ENCODE measurements around the gene ADAMTS17. TPM values are rescaled to one million over a fixed set of nuclear protein-coding genes. Genes with fewer than 3 reads are reported as not detected.
"Not testable (repeated sequence)": the region's sequence is repeated elsewhere in the genome, so short reads cannot be mapped to it uniquely, and the experiment has no call there.

Gene ADAMTS17
- total RNA-seq, 1 experiment from 2014 or later: 1.6 TPM

- POLR2A ChIA-PET: no interaction called here
- no TSS peak for BruUV-seq (replicated peaks)
- Histone ChIP-seq H3K4me1 (ENCODE audit: control insufficient read depth, insufficient read depth, low read length) (no peaks in the 10 kb centered on the region), H3K36me3 (ENCODE audit: control insufficient read depth, insufficient read depth, low read length) (no peaks in the 10 kb centered on the region), H3K4me3 (ENCODE audit: low read depth in 2 of 2, low read length in 2 of 2) (no peak overlapping the region), H3K9me3 (ENCODE audit: control insufficient read depth, insufficient read depth, low read depth, low read length) (no peaks in the 10 kb centered on the region), H3K27me3 (ENCODE audit: control insufficient read depth, insufficient read depth, low read length) (no peaks in the 10 kb centered on the region), H3K27ac (ENCODE audit: low read length) (no peak overlapping the region)
- no peak for ATAC-seq
- intact Hi-C loops (cut with micrococcal nuclease; ENCODE audit: unreplicated experiment) (no loop called here), in situ Hi-C loops (cut with HindIII; ENCODE audit: low pct_unique_long_range_greater_than_20kb, low sequenced_read_pairs) (no loop called here)
- TF ChIP-seq POLR2AphosphoS5 (IDR thresholded peaks at IDR 0.05; ENCODE audit: low read depth, low read length) (no peak), SIN3A (IDR thresholded peaks at IDR 0.05; ENCODE audit: borderline replicate concordance, insufficient read depth, low read depth, low read length) (no peak), TCF7L2 (IDR thresholded peaks at IDR 0.05; ENCODE audit: low read depth, low read length) (no peak)
- TF ChIP-seq, protein P1, sequence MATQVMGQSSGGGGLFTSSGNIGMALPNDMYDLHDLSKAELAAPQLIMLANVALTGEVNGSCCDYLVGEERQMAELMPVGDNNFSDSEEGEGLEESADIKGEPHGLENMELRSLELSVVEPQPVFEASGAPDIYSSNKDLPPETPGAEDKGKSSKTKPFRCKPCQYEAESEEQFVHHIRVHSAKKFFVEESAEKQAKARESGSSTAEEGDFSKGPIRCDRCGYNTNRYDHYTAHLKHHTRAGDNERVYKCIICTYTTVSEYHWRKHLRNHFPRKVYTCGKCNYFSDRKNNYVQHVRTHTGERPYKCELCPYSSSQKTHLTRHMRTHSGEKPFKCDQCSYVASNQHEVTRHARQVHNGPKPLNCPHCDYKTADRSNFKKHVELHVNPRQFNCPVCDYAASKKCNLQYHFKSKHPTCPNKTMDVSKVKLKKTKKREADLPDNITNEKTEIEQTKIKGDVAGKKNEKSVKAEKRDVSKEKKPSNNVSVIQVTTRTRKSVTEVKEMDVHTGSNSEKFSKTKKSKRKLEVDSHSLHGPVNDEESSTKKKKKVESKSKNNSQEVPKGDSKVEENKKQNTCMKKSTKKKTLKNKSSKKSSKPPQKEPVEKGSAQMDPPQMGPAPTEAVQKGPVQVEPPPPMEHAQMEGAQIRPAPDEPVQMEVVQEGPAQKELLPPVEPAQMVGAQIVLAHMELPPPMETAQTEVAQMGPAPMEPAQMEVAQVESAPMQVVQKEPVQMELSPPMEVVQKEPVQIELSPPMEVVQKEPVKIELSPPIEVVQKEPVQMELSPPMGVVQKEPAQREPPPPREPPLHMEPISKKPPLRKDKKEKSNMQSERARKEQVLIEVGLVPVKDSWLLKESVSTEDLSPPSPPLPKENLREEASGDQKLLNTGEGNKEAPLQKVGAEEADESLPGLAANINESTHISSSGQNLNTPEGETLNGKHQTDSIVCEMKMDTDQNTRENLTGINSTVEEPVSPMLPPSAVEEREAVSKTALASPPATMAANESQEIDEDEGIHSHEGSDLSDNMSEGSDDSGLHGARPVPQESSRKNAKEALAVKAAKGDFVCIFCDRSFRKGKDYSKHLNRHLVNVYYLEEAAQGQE (IDR thresholded peaks at IDR 0.05; ENCODE audit: insufficient read depth in 1 of 2, low read depth in 2 of 2, low read length in 1 of 2): no peak
- TF ChIP-seq, protein P2, sequence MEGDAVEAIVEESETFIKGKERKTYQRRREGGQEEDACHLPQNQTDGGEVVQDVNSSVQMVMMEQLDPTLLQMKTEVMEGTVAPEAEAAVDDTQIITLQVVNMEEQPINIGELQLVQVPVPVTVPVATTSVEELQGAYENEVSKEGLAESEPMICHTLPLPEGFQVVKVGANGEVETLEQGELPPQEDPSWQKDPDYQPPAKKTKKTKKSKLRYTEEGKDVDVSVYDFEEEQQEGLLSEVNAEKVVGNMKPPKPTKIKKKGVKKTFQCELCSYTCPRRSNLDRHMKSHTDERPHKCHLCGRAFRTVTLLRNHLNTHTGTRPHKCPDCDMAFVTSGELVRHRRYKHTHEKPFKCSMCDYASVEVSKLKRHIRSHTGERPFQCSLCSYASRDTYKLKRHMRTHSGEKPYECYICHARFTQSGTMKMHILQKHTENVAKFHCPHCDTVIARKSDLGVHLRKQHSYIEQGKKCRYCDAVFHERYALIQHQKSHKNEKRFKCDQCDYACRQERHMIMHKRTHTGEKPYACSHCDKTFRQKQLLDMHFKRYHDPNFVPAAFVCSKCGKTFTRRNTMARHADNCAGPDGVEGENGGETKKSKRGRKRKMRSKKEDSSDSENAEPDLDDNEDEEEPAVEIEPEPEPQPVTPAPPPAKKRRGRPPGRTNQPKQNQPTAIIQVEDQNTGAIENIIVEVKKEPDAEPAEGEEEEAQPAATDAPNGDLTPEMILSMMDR (IDR thresholded peaks at IDR 0.05): no peak
- CTCF ChIA-PET: no interaction called here
- no peak for DNase-seq (ENCODE audit: low read depth, low spot score)
Observed at GRCh38 chr15:100075229-100075628, 266.5 kb downstream of the ADAMTS17 start.

- no peaks in the 10 kb centered on the region for H3K4me1 ChIP-seq (ENCODE audit: control insufficient read depth, insufficient read depth, low read length)
- CTCF ChIA-PET: no interaction called here
- no TSS peak for BruUV-seq (replicated peaks)
- no peak overlapping the region for H3K27ac ChIP-seq (ENCODE audit: low read length)
- ATAC-seq (no peak), DNase-seq (ENCODE audit: low read depth, low spot score) (no peak)
- no peaks in the 10 kb centered on the region for H3K27me3 ChIP-seq (ENCODE audit: control insufficient read depth, insufficient read depth, low read length)
- intact Hi-C loops (cut with micrococcal nuclease; ENCODE audit: unreplicated experiment) (no loop called here), in situ Hi-C loops (cut with HindIII; ENCODE audit: low pct_unique_long_range_greater_than_20kb, low sequenced_read_pairs) (no loop called here)
- no peaks in the 10 kb centered on the region for H3K36me3 ChIP-seq (ENCODE audit: control insufficient read depth, insufficient read depth, low read length)
- H3K9me3 ChIP-seq (ENCODE audit: control insufficient read depth, insufficient read depth, low read depth, low read length): no peaks in the 10 kb centered on the region
- POLR2A ChIA-PET: no interaction called here
- TF ChIP-seq, protein P1 (IDR thresholded peaks at IDR 0.05; ENCODE audit: insufficient read depth in 1 of 2, low read depth in 2 of 2, low read length in 1 of 2): no peak
- TF ChIP-seq SIN3A (IDR thresholded peaks at IDR 0.05; ENCODE audit: borderline replicate concordance, insufficient read depth, low read depth, low read length): no peak
- TF ChIP-seq TCF7L2 (IDR thresholded peaks at IDR 0.05; ENCODE audit: low read depth, low read length): no peak
- TF ChIP-seq POLR2AphosphoS5 (IDR thresholded peaks at IDR 0.05; ENCODE audit: low read depth, low read length): no peak
- TF ChIP-seq, protein P2 (IDR thresholded peaks at IDR 0.05): no peak
- H3K4me3 ChIP-seq (ENCODE audit: low read depth in 2 of 2, low read length in 2 of 2): no peak overlapping the region
Observed at GRCh38 chr15:100073982-100074381, 267.8 kb downstream of the ADAMTS17 start.

DNA sequence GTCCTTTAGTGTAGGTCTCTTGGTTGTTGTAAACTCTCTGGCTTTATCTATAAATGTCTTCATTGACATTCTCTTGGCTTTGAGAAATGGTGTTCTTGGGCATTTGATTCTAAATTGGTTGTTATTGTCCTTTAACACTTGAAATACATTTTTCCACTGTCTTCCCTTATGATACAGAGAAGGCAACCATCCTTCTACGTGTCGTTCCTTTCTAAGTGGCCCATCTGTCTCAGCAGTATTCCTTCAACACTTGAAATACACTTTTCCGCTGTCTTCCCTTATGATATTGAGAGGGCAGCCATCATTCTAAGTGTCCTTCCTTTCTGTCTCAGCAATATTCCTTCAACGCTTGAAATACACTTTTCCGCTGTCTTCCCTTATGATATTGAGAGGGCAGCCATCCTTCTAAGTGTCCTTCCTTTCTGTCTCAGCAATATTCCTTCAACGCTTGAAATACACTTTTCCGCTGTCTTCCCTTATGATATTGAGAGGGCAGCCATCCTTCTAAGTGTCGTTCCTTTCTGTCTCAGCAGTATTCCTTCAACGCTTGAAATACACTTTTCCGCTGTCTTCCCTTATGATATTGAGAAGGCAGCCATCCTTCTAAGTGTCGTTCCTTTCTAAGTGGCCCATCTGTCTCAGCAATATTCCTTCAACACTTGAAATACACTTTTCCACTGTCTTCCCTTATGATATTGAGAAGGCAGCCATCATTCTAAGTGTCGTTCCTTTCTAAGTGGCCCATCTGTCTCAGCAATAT lies 275.1 kb downstream of the ADAMTS17 start:
- POLR2A ChIA-PET; H3K27me3 ChIP-seq (ENCODE audit: control insufficient read depth, insufficient read depth, low read length); H3K4me1 ChIP-seq (ENCODE audit: control insufficient read depth, insufficient read depth, low read length); ATAC-seq; H3K9me3 ChIP-seq (ENCODE audit: control insufficient read depth, insufficient read depth, low read depth, low read length); H3K4me3 ChIP-seq (ENCODE audit: low read depth in 2 of 2, low read length in 2 of 2); DNase-seq (ENCODE audit: low read depth, low spot score); CTCF ChIA-PET; H3K27ac ChIP-seq (ENCODE audit: low read length); in situ Hi-C loops (cut with HindIII; ENCODE audit: low pct_unique_long_range_greater_than_20kb, low sequenced_read_pairs); intact Hi-C loops (cut with micrococcal nuclease; ENCODE audit: unreplicated experiment); H3K36me3 ChIP-seq (ENCODE audit: control insufficient read depth, insufficient read depth, low read length); BruUV-seq (replicated peaks): not testable (repeated sequence)
